Measurements from ENCODE around the gene EID3. TPM values are rescaled to one million over a fixed set of nuclear protein-coding genes. Genes with fewer than 3 reads are reported as not detected.

Gene EID3
- polyA plus RNA-seq, 10 donors, result 2.0 to 4.3 (median 2.4) TPM

GRCh38 chr12:104333692-104334255 lies 30.2 kb downstream of the EID3 start:
- no peak for DNase-seq

- peak in 2 of 3 donors; percentile 26 to 29 for DNase-seq
Observed at GRCh38 chr12:104334581-104334980, 31.0 kb downstream of the EID3 start.

GRCh38 chr12:104336115-104336514 lies 32.6 kb downstream of the EID3 start:
- DNase-seq, result no peak

GRCh38 chr12:104337030-104337558 lies 33.6 kb downstream of the EID3 start:
- DNase-seq, result no peak

GRCh38 chr12:104339663-104340062 lies 36.1 kb downstream of the EID3 start:
- peak in 1 of 3 donors; percentile 22 for DNase-seq

GRCh38 chr12:104340177-104340576 lies 36.6 kb downstream of the EID3 start:
- peak in 1 of 3 donors; percentile 32 for DNase-seq

- DNase-seq, result no peak
Observed at GRCh38 chr12:104340925-104341611, 37.5 kb downstream of the EID3 start.

- DNase-seq, result no peak
Observed at GRCh38 chr12:104342147-104342546, 38.6 kb downstream of the EID3 start.

- no peak for DNase-seq
Observed at GRCh38 chr12:104342635-104343249, 39.2 kb downstream of the EID3 start.

GRCh38 chr12:104344682-104345081 lies 41.1 kb downstream of the EID3 start:
- DNase-seq, result no peak

- DNase-seq, result no peak
Observed at GRCh38 chr12:104345234-104346066, 41.9 kb downstream of the EID3 start.

- DNase-seq, result no peak
Observed at GRCh38 chr12:104347374-104348075, 44.0 kb downstream of the EID3 start.

- DNase-seq, result no peak
Observed at GRCh38 chr12:104348283-104348993, 44.9 kb downstream of the EID3 start.

GRCh38 chr12:104348994-104349494 lies 45.5 kb downstream of the EID3 start:
- DNase-seq, result no peak

GRCh38 chr12:104350211-104351056 lies 46.9 kb downstream of the EID3 start:
- DNase-seq, result no peak

GRCh38 chr12:104351057-104351983 lies 47.8 kb downstream of the EID3 start:
- DNase-seq, result no peak

GRCh38 chr12:104352106-104352713 lies 48.7 kb downstream of the EID3 start:
- DNase-seq, result no peak

All from muscle of back (tissue), 11 donors.